Endothelial cell (in vitro differentiated cells): ENCODE measurements around the gene CHCHD6. TPM values are rescaled to one million over a fixed set of nuclear protein-coding genes. Genes with fewer than 3 reads are reported as not detected.
"Not testable (repeated sequence)": the region's sequence is repeated elsewhere in the genome, so short reads cannot be mapped to it uniquely, and the experiment has no call there.

Experiments
- DNase-seq: peaks from one replicate; pipeline ENCODE4 v3.0.0; 2021; ENCODE audit warnings: low spot score
- H3K27ac Mint-ChIP-seq: one replicate; pipeline ENCODE4 v1.8.0; 2021; ENCODE audit warnings: mixed read lengths, inconsistent platforms; ENCODE audit not compliant: unreplicated experiment
- H3K27me3 Mint-ChIP-seq: one replicate; pipeline ENCODE4 v1.8.0; 2021; ENCODE audit warnings: mild to moderate bottlenecking, moderate library complexity, mixed read lengths, inconsistent platforms; ENCODE audit not compliant: unreplicated experiment
- H3K36me3 Mint-ChIP-seq: one replicate; pipeline ENCODE4 v1.8.0; 2021; ENCODE audit warnings: mild to moderate bottlenecking, low read depth, mixed read lengths, inconsistent platforms; ENCODE audit not compliant: unreplicated experiment
- H3K4me1 Mint-ChIP-seq: one replicate; pipeline ENCODE4 v1.8.0; 2021; ENCODE audit warnings: mild to moderate bottlenecking, mixed read lengths, inconsistent platforms; ENCODE audit not compliant: unreplicated experiment
- H3K4me3 Mint-ChIP-seq: one replicate; pipeline ENCODE4 v1.8.0; 2021; ENCODE audit warnings: mild to moderate bottlenecking, mixed read lengths, inconsistent platforms; ENCODE audit not compliant: unreplicated experiment
- H3K9me3 Mint-ChIP-seq: one replicate; pipeline ENCODE4 v1.8.0; 2021; ENCODE audit warnings: mixed read lengths, inconsistent platforms; ENCODE audit not compliant: unreplicated experiment
- total RNA-seq: library from RNA; stranded (reverse); fragmentation: NEBNext Ultra II Directional; extraction: Animal tissue kit (Norgen Biotek cat#: 25700); gene quantifications from one replicate; pipeline ENCODE4 v1.2.1, GENCODE V29; 2021; ENCODE audit not compliant: unreplicated experiment
- TF ChIP-seq, protein P1 (sequence below): fragments of 200-600 bp; sonication (generic); IDR thresholded peaks from one replicate; pipeline ENCODE4 v1.5.0; 2021; ENCODE audit warnings: antibody characterized with exemption; ENCODE audit not compliant: unreplicated experiment

Gene CHCHD6
- total RNA-seq, 1 donor from 2014 or later, result 9.2 TPM

DNA sequence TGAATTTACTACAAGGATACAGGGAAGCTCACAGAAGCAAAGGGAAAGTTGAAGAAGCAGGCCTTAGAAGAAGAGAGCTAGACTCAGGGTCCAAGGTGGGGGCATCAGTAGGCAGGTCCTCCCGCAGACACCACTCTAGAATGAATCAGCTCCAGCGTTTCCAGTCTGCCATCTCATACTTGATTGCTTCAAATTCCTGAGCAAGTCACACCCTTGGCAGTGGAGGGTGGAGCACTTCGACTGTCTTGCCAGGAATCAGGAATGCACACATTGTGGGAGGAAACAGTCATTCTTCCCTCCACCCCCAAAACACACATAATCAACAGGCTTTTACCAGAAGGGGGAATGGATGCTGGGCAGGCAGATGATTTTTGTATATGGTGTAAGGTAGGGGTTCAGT lies 78.5 kb downstream of the CHCHD6 start:
- Mint-ChIP-seq H3K4me1 (peaks cover 22% of the 10 kb centered on the region), H3K36me3 (no peaks in the 10 kb centered on the region), H3K27ac (no peak overlapping the region), H3K27me3 (peaks cover 8% of the 10 kb centered on the region), H3K4me3 (no peak overlapping the region), H3K9me3 (no peaks in the 10 kb centered on the region)
- DNase-seq, result no peak
- TF ChIP-seq, protein P1, sequence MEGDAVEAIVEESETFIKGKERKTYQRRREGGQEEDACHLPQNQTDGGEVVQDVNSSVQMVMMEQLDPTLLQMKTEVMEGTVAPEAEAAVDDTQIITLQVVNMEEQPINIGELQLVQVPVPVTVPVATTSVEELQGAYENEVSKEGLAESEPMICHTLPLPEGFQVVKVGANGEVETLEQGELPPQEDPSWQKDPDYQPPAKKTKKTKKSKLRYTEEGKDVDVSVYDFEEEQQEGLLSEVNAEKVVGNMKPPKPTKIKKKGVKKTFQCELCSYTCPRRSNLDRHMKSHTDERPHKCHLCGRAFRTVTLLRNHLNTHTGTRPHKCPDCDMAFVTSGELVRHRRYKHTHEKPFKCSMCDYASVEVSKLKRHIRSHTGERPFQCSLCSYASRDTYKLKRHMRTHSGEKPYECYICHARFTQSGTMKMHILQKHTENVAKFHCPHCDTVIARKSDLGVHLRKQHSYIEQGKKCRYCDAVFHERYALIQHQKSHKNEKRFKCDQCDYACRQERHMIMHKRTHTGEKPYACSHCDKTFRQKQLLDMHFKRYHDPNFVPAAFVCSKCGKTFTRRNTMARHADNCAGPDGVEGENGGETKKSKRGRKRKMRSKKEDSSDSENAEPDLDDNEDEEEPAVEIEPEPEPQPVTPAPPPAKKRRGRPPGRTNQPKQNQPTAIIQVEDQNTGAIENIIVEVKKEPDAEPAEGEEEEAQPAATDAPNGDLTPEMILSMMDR, result no peak

DNA sequence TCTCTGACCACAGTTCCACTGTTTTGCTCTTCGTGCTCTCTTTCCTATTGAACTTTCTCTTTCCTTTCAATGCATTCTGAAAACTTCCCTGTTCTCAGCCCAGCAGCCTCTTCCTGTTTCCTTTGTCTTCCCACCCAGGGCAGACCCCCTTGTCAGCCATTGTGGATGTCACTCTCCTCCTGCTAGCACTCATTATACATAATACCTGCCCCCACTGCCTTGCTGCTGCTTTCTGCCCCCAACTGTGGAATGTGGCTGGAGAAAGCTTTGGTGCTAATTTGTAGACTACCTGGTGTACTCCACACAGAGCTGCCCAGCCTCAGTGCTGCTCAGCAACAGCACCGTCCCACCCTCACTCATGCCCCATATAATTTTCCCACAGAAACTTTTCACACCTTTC lies 80.2 kb downstream of the CHCHD6 start:
- Mint-ChIP-seq H3K27ac (peak overlapping the region; percentile 93), H3K4me3 (peak overlapping the region; percentile 79)

GRCh38 chr3:126791320-126791719 lies 87.3 kb downstream of the CHCHD6 start:
- not testable (repeated sequence) for DNase-seq, H3K27me3 Mint-ChIP-seq, H3K36me3 Mint-ChIP-seq, H3K9me3 Mint-ChIP-seq, H3K4me3 Mint-ChIP-seq, H3K27ac Mint-ChIP-seq, H3K4me1 Mint-ChIP-seq

More for the DNA sequence above, 80.2 kb downstream of the CHCHD6 start:
- Mint-ChIP-seq H3K4me1 (peaks cover 22% of the 10 kb centered on the region), H3K27me3 (peaks cover 8% of the 10 kb centered on the region), H3K36me3 (no peaks in the 10 kb centered on the region), H3K9me3 (no peaks in the 10 kb centered on the region)
- peak; percentile 13 for DNase-seq
- TF ChIP-seq, protein P1, result no peak

GRCh38 chr3:126792998-126793397 lies 89.0 kb downstream of the CHCHD6 start:
- Mint-ChIP-seq H3K27me3 (peaks cover 3% of the 10 kb centered on the region), H3K27ac (no peak overlapping the region), H3K9me3 (peaks cover 5% of the 10 kb centered on the region), H3K4me3 (no peak overlapping the region), H3K36me3 (no peaks in the 10 kb centered on the region), H3K4me1 (no peaks in the 10 kb centered on the region)
- no peak for DNase-seq
- TF ChIP-seq, protein P1, result no peak

DNA sequence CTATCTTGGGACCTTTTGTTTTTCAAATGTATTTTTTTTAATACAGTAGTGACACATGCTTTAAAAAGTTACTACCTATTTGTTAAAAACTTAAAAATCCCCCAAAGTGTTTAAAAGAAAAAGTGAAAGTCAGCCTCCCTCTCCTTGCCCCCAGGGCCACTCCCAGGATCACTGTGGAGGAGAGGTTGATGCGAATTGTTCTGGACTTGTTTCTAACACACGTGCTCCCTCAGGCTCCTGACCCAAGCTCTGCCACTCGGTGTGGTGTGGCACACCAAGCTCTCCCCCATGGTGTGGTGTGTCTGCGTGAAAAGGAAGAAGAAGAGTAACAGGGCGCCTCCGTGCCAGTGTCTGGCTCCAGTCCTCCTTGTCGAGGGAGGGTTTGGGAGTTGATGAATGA lies 93.5 kb downstream of the CHCHD6 start:
- Mint-ChIP-seq H3K9me3 (peaks cover 14% of the 10 kb centered on the region), H3K4me3 (no peak overlapping the region), H3K36me3 (peaks cover 12% of the 10 kb centered on the region), H3K4me1 (peaks cover 13% of the 10 kb centered on the region), H3K27me3 (peaks cover 5% of the 10 kb centered on the region), H3K27ac (no peak overlapping the region)
- DNase-seq, result no peak
- TF ChIP-seq, protein P1, result no peak

DNA sequence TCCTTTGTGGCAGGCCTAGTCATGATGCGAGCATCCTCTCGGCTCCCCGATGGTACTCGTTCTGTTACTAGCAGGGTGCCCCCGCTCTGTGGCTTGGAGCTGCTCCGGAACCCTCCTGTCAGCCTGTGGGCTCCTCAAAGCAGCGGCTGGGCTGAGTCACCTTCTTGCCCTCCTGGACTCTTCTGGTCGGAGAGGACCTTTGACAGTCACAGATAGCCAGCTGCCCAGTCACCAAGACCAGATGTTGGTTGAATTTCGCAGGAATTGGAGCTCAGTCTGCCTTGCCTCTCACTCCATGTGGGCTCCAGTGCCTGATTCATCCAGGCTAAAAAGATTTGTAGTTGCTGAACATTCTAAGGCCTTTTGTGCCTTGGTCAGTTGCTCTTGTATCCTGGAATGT lies 94.5 kb downstream of the CHCHD6 start:
- peaks cover 5% of the 10 kb centered on the region for H3K27me3 Mint-ChIP-seq
- H3K27ac Mint-ChIP-seq, result peak overlapping the region; percentile 61
- H3K4me1 Mint-ChIP-seq, result peaks cover 13% of the 10 kb centered on the region
- DNase-seq, result no peak
- peaks cover 12% of the 10 kb centered on the region for H3K36me3 Mint-ChIP-seq
- H3K4me3 Mint-ChIP-seq, result no peak overlapping the region
- TF ChIP-seq, protein P1, result no peak
- peaks cover 17% of the 10 kb centered on the region for H3K9me3 Mint-ChIP-seq
